Breast epithelium (tissue), 4 donors: ENCODE results near the gene RBM28. TPM values are rescaled to one million over a fixed set of nuclear protein-coding genes. Genes with fewer than 3 reads are reported as not detected.

Experiments
- DNase-seq, 2 donors: peaks; one replicate each; pipeline ENCODE4 v3.0.0-alpha.2; 2019; ENCODE audit warnings: low spot score in 2 of 2
- H3K27ac ChIP-seq, 2 donors: fragments of 200-600 bp; sonication (generic) in 1 of 2; one replicate each; pipeline ENCODE4 v1.5.1; 2016 to 2019; ENCODE audit warnings: mild to moderate bottlenecking in 1 of 2
- H3K27me3 ChIP-seq, 2 donors: fragments of 200-600 bp; sonication (generic) in 1 of 2; one replicate each; pipeline versions ENCODE4 v1.5.1 to v1.6.0; 2017 to 2019; ENCODE audit warnings: control low read depth in 1 of 2, mild to moderate bottlenecking in 1 of 2
- H3K36me3 ChIP-seq: fragments of 200-600 bp; one replicate; pipeline ENCODE4 v1.5.1; 2019
- H3K4me1 ChIP-seq, 2 donors: fragments of 200-600 bp; sonication (generic); one replicate each; pipeline ENCODE4 v1.5.1; 2016 to 2019; ENCODE audit warnings: control low read depth in 1 of 2
- H3K4me3 ChIP-seq, 3 donors: fragments of 200-600 bp; sonication (generic); 1 replicate in 2 of 3; 2 replicates in 1 of 3; pipeline ENCODE4 v1.5.1; 2016 to 2019; ENCODE audit warnings: mild to moderate bottlenecking in 3 of 3, moderate library complexity in 2 of 3
- H3K9me3 ChIP-seq, 2 donors: fragments of 200-600 bp; sonication (generic) in 1 of 2; one replicate each; pipeline ENCODE4 v1.5.1; 2016 to 2019; ENCODE audit warnings: control low read depth in 1 of 2
- POLR2A ChIP-seq: fragments of 450-650 bp; IDR thresholded peaks from one replicate; pipeline ENCODE4 v1.6.1; 2016; ENCODE audit warnings: antibody characterized with exemption, mild to moderate bottlenecking, moderate library complexity
- POLR2AphosphoS5 ChIP-seq, 3 donors: sonication (generic); formaldehyde crosslinking; IDR thresholded peaks; one replicate each; pipeline ENCODE4 v1.6.1; 2017; ENCODE audit warnings: antibody characterized with exemption in 3 of 3
- intact Hi-C: fragments of 100-400 bp; cut with DNase I; formaldehyde crosslinking; loops from one replicate; pipeline ENCODE4 v1.15.1; 2023; ENCODE audit warnings: low total_unique reads
- total RNA-seq, 3 donors: library from RNA; depleted of rRNA; stranded (reverse); fragments of >200 nt; gene quantifications; one replicate each; pipeline ENCODE4 v1.1.0, GENCODE V29; 2016
- TF ChIP-seq, protein P1 (sequence below), 3 donors: fragments of 450-650 bp; IDR thresholded peaks; one replicate each; pipeline ENCODE4 v1.5.1; 2016 to 2017; ENCODE audit warnings: antibody characterized with exemption in 3 of 3, mild to moderate bottlenecking in 3 of 3, moderate library complexity in 3 of 3

Gene RBM28
- total RNA-seq = 10 to 100 TPM; 28.8 to 47.5 (median 35.7) TPM

DNA sequence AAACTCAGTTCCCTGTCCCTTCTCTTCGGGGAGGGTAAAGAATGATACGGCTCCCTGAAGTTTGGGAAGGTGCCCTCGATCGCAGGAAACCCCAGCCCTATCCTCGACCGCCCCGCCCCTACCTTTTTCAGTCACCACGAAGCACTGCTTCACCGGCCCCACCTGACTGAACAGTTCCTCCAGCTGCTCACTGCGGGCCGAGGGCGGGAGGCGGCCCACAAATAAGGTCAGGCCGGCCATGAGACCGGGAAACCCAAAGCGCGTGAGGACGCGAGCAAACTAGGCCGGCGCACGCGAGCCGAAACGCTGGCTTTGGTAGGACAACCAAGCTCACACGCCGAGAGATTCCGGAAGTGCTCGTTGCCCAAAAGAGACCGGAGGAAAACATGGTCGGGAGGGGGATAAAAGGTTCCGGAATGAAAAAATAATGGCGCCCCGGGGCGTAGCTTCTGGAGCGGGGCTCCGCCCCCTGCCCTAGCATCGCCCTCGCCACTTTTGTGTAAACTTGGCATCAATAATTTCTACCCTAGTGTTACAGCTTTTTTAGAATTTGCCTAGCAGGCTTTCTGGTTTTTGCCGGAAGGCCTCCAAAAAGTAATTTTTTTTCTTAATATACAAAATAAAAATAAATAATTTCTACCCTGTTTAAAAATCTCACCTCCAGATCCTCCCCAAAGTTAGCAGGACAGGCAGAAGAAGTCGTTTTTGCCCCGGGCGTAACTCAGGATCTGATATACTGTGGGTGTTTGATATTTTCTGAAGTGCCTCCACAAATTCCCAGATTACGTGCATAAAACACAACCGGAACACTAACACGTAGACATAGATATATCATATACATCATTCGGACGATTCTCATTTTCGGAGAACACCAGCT, at the start of gene RBM28:
Gene RBM28, minus strand, starts transcription at position 355 of the 877 bp plus-strand sequence. Its CDS starts 115 bp downstream, at position 240.
- no peak for TF ChIP-seq POLR2A
- TF ChIP-seq POLR2AphosphoS5 (IDR thresholded peaks at IDR 0.05) = peak; percentile 62 to 84 (median 84)
- TF ChIP-seq, protein P1, sequence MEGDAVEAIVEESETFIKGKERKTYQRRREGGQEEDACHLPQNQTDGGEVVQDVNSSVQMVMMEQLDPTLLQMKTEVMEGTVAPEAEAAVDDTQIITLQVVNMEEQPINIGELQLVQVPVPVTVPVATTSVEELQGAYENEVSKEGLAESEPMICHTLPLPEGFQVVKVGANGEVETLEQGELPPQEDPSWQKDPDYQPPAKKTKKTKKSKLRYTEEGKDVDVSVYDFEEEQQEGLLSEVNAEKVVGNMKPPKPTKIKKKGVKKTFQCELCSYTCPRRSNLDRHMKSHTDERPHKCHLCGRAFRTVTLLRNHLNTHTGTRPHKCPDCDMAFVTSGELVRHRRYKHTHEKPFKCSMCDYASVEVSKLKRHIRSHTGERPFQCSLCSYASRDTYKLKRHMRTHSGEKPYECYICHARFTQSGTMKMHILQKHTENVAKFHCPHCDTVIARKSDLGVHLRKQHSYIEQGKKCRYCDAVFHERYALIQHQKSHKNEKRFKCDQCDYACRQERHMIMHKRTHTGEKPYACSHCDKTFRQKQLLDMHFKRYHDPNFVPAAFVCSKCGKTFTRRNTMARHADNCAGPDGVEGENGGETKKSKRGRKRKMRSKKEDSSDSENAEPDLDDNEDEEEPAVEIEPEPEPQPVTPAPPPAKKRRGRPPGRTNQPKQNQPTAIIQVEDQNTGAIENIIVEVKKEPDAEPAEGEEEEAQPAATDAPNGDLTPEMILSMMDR (IDR thresholded peaks at IDR 0.05) = no peak
- peak within 1 kb of the TSS; percentile 76 to 82 for H3K27ac ChIP-seq
- H3K4me3 ChIP-seq = peak within 1 kb of the TSS; percentile 79 to 86 (median 85)
- no peaks in the 10 kb centered on the region for H3K9me3 ChIP-seq
- no peaks in the 10 kb centered on the region for H3K27me3 ChIP-seq
- DNase-seq = peak; percentile 80 to 84
- H3K4me1 ChIP-seq = peaks cover 0 to 8% of the 10 kb centered on the region in 2 donors
- intact Hi-C loops = no loop called here
- no peaks in the 10 kb centered on the region for H3K36me3 ChIP-seq

GRCh38 chr7:128392446-128393327, 49.0 kb upstream of the RBM28 start:
- H3K27ac ChIP-seq = no peak overlapping the region
- H3K36me3 ChIP-seq = no peaks in the 10 kb centered on the region
- no peaks in the 10 kb centered on the region for H3K27me3 ChIP-seq
- H3K4me1 ChIP-seq = no peaks in the 10 kb centered on the region
- H3K4me3 ChIP-seq = no peak overlapping the region
- H3K9me3 ChIP-seq = no peaks in the 10 kb centered on the region
- DNase-seq = no peak
- intact Hi-C loops = no loop called here
- TF ChIP-seq POLR2A (no peak), POLR2AphosphoS5 (IDR thresholded peaks at IDR 0.05) (no peak)
- TF ChIP-seq, protein P1 (IDR thresholded peaks at IDR 0.05) = no peak

DNA sequence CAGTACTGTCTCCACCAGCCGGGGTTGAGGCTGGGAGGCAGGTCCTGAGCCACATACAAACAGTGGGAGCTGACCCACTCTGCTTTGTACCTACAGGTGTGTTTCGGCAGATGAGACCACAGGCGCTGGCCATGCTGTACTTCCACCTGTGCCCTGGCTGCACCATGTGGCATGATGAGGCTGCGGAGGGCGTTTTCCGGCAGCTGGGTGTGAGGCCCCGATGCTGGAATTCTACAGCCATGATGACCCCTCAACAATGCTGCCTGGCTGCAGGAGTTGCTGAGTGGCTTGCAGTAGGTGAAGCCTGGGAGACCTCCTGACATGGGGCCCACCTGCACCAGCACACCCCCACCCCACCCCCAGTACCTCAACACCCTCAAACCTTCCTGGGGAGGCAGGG, 48.1 kb upstream of the RBM28 start:
- no peaks in the 10 kb centered on the region for H3K4me1 ChIP-seq
- no peak overlapping the region for H3K27ac ChIP-seq
- intact Hi-C loops = no loop called here
- H3K4me3 ChIP-seq = no peak overlapping the region
- H3K9me3 ChIP-seq = no peaks in the 10 kb centered on the region
- no peaks in the 10 kb centered on the region for H3K27me3 ChIP-seq
- H3K36me3 ChIP-seq = no peaks in the 10 kb centered on the region
- TF ChIP-seq, protein P1 (IDR thresholded peaks at IDR 0.05) = no peak
- no peak for TF ChIP-seq POLR2AphosphoS5 (IDR thresholded peaks at IDR 0.05)
- no peak for TF ChIP-seq POLR2A
- DNase-seq = no peak

DNA sequence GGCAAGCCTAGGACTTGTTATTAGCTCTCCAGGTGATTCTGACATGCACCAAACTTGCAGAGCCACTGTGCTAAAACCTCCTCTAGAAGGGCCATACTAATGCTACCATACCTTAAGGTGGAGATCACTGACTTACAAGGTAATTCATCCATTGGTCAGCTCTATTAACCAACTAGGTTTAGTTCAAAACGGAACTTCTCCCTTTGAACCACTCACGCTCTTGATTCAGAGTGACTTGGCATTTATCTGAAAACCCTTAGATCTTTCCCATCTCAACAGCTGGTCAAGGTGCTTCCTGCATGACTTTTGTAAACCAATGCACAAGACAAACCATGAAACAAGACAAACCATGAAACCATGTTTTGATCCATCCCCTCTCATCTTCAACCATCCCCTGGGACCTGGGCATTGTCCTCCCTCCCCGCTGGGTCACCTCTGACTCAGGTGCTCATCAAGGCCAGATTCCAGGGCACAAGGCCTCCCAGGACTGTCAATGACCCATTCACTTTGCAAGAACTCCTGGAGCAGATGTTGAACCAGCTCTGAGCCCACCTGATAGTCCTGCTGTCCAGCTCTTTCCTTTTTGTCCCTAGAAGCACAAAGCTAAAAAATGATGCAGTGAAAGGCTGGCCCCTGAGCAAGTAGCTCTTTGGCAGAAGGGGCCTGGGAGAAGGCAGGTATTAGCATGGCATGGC, 47.3 kb upstream of the RBM28 start:
- no peak overlapping the region for H3K4me3 ChIP-seq
- TF ChIP-seq POLR2AphosphoS5 (IDR thresholded peaks at IDR 0.05) (no peak), POLR2A (no peak)
- TF ChIP-seq, protein P1 (IDR thresholded peaks at IDR 0.05) = no peak
- no peaks in the 10 kb centered on the region for H3K4me1 ChIP-seq
- intact Hi-C loops = no loop called here
- H3K9me3 ChIP-seq = no peaks in the 10 kb centered on the region
- no peak overlapping the region for H3K27ac ChIP-seq
- H3K36me3 ChIP-seq = no peaks in the 10 kb centered on the region
- no peak for DNase-seq
- H3K27me3 ChIP-seq = no peaks in the 10 kb centered on the region
